Measurements from ENCODE around the gene SCLT1.
"Not testable (repeated sequence)": the region's sequence is repeated elsewhere in the genome, so short reads cannot be mapped to it uniquely, and the experiment has no call there.

The SCLT1 gene

DNA sequence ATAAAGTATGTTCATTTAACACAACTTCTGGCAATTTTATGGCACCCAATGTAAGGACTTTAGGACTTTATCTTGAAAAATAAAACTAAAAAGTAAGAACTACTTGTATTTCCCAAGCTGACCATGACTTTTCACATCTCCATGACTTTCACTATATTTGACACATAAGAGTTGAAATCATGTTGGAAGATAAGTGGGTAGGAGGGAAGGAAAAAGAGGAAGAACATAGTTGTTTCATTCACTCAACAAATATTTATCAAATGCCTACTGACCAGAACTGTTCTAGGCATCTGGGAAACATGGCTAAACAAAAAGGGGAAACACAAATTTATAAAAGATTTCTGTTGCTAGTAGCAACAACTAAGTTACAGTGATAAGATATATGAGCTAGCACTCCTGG lies 16.0 kb downstream of the SCLT1 start:
- in situ Hi-C loops (cut with MboI; ENCODE audit: low sequenced_read_pairs), result no loop called here

DNA sequence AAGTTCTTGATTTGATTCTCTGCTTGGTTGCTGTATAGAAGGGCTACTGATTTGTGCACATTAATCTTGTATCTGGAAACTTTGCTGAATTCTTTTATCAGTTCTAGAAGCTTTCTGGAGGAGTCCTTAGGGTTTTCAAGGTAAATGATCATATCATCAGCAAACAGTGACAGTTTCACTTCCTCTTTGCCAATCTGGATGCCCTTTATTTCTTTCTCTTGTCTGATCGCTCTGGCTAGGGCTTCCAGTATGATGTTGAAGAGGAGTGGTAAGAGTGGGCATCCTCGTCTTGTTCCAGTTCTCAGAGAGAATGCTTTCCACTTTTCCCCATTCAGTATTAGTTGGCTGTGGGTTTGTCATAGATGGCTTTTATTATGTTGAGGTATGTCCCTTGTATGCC lies 23.8 kb downstream of the SCLT1 start:
- in situ Hi-C loops (cut with MboI; ENCODE audit: low sequenced_read_pairs), result not testable (repeated sequence)

DNA sequence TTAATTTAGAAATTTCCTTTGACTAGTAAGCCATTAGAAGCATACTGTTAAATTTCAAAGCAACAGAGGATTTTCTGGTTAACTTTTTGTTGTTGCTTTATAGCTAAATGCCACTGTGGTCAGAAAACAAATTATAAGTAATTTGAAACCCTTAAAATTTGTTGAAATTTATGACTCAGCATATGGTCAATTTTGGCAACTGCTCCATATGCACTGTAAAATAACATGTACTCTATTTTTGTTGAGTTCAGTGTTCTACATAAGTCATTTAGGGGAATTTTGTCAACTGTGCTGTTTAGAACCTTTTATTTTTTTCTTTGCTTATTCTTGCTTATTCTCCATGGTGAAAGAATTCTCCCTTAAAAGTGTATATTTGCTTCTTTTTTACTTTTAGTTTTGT lies 28.6 kb downstream of the SCLT1 start:
- in situ Hi-C loops (cut with MboI; ENCODE audit: low sequenced_read_pairs), result no loop called here

DNA sequence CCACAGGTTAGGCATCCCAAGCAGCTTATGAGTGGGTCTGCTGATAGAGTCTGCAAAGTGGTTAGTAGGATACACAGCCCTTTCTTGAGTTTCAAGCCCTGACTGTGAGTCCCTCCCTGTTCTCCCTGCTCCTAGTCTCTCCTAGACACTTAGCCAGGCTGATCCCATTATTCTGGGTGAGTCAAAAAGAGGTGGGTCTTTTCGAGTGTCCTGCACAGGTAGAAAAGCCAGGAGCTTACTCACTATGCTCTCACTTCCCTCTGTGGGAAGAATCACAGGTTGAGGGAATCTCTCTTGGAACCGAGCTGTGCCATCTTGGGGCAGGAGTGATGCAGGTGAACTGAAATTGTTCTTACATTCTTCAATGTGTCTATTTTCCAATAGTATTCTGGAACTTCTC lies 29.7 kb downstream of the SCLT1 start:
- in situ Hi-C loops (cut with MboI; ENCODE audit: low sequenced_read_pairs), result no loop called here

DNA sequence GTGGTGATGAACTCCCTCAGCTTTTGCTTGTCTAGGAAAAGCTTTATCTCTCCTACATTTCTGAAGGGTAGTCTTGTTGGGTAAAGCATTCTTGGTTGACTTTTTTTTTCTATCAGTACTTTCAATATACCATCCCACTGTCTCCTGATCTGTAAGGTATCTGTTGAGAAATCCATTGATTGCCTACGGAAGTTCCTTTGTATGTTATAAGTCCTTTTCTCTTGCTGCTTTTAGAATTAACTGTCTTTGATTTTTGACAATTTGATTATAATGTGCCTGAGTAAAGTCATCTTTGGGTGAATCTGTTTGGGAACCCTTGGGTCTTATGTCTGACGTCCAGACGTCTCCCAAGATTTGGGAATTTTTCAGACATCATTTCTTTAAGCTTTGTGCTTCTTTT lies 30.8 kb downstream of the SCLT1 start:
- in situ Hi-C loops (cut with MboI; ENCODE audit: low sequenced_read_pairs), result no loop called here

DNA sequence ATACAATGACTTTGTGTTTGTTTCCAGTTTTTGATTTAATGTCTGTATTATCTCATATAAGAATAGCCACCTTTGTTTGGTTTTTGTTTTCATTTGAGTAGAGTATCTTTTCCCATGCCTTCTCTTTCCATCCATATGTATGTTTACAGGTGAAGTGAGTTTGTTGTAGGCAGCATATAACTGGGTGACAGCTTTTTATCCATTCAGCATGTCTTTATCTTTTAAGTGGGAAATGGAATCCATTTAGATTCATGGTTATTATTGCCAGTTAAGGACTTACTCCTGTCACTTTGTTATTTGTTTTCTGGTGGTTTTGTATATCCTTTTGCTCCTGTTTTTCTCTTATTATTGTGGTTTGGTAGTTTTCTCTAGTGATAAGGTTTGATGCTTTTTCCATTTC lies 34.3 kb downstream of the SCLT1 start:
- in situ Hi-C loops (cut with MboI; ENCODE audit: low sequenced_read_pairs), result no loop called here

DNA sequence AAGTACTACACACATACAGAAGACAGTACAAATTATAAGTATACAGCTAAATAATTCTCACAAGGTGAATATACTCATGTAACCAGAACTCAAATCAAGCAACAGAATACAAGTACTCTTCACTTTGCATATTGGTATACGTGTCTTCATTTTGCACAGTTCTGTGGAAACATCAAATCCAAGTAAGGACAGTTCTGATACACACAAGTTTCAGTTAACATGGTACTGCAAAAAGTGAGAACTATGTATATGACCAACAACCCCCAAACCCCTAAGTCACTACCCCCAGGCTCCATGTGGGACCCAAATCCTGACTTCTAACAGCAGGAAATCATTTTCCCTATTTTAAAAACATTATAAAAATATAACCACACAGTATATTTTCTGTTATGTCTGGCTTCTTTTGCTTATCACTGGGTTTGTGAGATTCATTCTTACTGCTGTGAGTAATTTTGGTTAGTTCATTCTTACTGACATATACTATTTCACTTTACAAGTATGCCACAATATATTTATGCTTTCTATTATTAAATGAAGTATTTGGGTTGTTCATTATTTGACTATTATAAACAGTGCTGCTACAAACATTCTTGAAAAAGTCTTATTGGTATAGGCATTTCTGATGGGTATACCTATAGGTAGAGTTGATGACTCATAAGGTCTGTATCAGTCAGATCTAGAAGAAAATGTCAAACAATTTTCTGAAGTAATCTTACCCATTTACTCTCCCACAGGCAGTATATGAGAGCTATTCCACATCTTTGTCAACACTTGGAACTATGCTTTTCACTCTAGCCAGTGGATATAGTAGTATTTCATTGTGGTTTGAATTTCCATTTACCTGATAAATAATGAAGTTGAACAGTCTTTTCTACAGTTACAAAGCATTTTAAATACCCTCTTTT lies 47.0 kb downstream of the SCLT1 start:
- in situ Hi-C loops (cut with MboI; ENCODE audit: low sequenced_read_pairs), result no loop called here

DNA sequence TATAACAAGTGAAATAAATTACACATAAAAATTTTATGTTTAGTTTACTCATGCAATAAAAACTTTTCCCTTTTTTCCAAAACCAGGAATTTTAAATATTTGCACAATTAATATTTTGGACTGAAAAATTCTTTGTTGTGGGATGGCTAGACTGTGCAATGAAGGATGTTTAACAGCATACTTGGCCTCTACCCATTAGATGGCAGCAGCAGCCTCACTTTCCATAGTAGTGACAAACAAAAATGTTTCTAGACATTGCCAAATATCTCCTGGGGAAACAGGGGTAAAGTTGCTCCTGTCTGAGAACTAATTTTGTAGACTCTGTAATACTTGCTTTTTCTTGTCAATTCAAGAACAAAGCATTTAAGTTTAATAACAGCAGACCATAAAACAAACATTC lies 49.8 kb downstream of the SCLT1 start:
- in situ Hi-C loops (cut with MboI; ENCODE audit: low sequenced_read_pairs), result no loop called here

DNA sequence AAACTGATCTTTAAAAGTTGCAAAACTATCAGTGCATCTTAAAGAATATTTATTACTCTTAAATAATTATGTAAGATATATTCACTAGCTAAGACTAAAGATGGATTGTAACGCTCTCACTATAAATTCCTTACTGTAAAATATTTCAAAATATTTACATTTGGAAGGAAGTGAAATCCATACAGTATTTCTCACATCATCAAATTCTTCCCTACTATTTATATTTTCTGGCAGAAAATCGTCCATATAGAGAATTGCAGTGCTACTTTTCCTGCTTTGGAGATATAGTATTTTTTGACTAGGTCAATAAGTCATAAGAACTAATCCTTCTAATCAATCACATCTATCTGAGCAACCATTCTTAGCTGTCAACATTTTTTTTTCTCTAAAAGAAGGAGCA lies 52.9 kb downstream of the SCLT1 start:
- in situ Hi-C loops (cut with MboI; ENCODE audit: low sequenced_read_pairs), result no loop called here

DNA sequence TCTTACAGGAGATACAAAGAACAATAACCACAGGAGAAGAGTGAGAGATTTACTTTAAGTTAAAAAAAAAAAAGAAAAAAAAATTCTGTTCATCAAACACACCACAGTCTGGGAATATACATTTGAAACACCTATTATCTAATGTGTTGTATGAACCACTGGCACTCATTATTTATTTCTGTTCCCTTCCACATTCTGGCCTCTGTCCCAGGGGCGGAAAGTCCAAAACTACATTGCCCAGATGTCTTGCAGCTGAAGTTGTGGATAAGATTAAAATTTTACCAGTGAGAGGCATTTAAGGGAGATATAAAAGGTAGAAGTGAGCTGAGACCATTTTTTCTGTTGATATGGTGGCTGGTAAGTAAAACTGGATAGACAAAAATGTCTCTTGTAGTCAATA lies 56.2 kb downstream of the SCLT1 start:
- in situ Hi-C loops (cut with MboI; ENCODE audit: low sequenced_read_pairs), result no loop called here

DNA sequence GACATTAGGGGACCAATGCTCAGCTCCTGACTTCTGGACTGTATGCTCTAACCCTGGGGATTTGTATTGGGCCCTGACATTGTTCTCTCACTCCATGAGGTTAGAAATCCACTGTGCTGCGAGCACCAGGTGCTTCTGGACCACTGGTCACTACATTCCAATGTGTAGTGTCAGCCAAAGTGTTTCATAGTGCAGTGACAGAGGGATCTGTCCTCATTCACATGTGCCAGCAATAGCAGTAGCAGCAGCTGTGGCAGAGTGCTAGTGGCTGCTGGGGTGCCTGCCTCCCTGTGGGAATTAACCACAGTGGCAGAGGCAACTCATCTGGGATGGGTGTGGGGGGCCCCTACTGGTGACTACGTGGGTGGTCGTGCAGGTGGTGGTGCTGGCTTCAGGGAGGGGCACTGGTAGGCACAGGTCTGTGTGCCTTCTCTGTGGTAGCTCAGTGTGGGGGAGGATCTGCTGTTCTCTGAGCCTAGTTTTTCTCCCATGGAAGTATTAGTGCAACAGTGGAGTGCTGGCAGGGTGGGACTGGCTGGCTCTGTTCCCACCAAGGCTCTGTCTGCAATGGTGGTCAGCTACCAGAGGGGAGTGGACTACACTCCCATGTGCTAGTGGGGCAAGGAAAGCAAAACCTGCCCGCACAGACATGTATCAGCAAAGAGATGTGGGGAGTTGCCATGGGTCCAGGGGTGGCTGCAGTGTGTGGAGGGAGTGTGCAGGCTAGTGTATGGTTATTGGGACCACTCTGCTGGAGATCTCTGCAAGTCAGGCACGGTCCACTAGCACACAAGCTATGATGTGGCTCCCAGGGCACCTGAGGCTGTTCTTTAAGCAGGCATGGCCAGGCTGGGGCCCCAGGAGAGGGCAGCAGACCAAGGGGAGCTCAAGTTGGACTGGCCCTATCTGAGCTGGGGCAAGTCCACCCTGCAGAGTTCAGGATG lies 78.5 kb downstream of the SCLT1 start:
- in situ Hi-C loops (cut with MboI; ENCODE audit: low sequenced_read_pairs), result no loop called here

DNA sequence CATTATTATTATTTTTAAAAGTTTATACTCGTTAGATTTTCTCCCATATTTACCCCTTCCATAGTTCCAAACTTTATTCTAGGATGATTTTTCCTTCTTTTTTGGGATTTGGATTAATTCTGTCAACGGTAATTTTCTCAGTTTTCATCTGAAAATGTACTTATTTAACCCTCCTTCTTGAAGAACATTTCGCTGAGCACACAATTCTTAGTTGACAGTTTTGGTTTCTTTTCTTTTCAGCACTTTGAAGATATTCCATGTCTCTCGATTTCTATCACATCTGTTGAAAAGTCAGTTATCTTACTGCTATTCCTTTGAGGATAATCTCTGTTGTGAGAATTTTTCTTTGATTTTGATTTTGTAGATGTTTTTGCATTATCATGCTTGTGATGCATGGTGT lies 85.2 kb downstream of the SCLT1 start:
- in situ Hi-C loops (cut with MboI; ENCODE audit: low sequenced_read_pairs), result no loop called here

DNA sequence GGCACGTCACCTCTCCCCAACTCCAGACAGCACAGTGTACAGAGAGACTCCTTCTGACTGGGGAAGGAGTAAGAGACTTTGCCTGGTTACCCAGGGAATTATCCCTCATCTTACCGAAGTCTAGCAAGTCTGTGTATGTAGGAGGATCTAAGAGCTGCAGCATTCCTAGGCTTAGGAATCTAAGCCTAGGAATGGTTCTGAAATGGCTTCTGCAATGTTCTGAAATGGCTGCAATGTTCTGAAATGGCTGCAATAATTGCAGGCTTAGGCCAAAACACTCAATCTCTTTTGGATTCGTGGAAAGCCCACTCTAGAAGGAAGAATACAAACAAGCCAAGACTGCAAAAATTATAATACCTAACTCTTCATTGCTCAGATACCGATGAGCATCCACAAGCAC lies 106.4 kb downstream of the SCLT1 start:
- in situ Hi-C loops (cut with MboI; ENCODE audit: low sequenced_read_pairs), result no loop called here

DNA sequence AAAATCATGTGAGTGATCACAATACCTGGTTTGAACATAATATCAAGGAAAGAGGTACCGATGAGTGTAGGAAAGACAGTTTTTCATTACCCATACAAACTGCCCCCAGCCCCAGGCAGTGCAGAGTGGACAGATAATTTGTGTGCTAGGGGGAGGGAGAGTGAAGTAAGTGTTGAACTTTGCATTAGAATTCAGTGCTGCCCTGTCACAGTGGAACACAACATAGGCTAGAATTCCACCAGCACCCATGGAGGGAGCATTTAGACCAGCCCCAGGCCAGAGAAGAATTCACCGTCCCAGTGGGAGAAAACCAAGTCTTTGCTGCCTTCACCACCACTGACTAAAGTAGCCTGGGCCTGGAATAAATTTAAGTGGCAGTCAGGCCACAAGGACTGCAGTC lies 107.3 kb downstream of the SCLT1 start:
- in situ Hi-C loops (cut with MboI; ENCODE audit: low sequenced_read_pairs), result no loop called here

DNA sequence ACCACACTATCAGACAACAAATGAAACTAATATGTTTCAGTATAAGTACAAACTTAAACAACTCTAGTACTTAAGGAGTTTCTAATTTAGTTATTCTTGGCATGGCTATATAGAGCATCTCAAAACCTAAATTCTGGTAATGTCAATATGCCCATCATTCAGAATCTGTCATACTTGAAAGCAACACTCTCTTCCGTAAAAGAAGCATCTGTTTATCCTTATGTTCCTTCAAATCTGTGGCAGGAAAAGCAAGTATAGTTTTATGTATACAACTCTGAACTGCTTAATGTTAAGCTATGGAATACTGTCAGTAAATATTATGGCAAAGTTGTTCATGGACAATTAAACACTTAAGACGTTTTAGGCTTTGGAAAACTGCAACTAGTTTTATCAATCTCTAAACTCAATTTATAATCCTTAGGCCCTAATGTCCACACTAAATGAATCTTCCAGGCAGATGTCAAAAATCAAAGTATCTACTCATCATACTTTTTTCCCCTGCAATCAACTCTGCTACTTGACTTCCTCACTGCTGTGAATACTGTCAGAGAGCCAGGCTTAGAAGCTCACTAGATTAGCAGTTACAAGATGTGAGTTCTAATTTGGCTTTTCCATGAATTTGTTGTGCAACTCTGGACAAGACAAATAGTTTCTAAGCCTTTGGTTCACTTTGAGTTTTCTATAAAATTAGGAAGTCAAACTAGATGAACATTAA lies 109.4 kb downstream of the SCLT1 start:
- in situ Hi-C loops (cut with MboI; ENCODE audit: low sequenced_read_pairs), result no loop called here

DNA sequence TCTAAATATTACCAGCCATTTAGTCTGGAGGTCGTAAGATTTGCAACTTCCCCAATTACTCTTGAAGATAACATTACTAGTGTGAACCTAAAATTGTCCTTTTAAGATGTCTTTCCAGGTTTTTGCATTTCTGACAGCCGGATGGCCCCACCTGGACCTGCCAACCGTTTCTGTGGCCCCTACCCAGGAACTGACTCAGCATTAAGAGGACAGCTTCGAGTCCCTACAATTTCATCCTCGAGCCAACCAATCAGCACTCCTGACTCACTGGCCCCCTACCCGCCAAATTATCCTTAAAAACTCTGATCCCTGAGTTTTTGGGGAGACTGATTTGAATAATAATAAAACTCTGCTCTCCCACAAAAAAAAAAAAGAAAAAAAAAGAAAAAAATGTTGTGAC lies 112.0 kb downstream of the SCLT1 start:
- in situ Hi-C loops (cut with MboI; ENCODE audit: low sequenced_read_pairs), result no loop called here

DNA sequence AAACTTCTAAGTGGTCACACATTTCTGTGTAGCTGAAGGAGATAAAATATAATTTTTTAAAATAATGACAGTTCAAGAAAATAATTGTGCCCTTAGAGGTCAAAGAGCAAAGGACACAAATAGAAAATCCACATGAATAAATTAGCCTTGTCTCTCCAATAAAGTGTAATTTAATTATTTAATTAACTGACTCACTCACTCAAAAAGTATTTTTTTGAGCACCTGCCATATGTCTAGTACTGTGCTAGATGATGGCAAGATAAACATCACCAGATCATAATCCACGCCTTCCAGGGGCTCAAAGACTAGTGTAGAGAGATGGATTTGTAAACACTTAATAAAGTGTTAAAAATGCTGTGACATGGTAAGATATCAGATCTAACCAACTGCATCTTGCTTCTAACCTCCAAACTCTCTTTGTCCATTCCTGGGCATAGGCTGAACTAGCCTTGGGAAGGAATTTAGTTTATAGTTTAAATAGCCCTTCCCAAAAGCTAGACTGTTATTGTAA lies 112.5 kb downstream of the SCLT1 start:
- in situ Hi-C loops (cut with MboI; ENCODE audit: low sequenced_read_pairs), result no loop called here

DNA sequence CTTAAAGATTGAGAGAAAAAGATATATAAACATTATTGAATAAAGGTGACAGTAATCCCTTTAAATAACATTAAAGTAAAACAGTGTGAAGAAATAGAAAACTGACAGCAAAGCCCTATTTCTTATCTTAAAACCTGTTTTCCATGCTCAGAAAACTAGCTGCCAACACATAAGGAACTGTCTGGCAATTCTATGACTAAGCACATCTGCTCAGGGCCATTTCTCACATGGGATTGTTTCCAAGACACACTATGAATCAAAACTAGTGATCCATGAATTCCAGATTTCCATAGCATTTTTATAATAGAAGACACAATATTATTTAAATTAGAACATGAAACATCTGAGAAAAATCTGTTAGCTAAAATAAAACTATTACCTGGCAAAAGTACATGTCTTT lies 113.4 kb downstream of the SCLT1 start:
- in situ Hi-C loops (cut with MboI; ENCODE audit: low sequenced_read_pairs), result no loop called here

DNA sequence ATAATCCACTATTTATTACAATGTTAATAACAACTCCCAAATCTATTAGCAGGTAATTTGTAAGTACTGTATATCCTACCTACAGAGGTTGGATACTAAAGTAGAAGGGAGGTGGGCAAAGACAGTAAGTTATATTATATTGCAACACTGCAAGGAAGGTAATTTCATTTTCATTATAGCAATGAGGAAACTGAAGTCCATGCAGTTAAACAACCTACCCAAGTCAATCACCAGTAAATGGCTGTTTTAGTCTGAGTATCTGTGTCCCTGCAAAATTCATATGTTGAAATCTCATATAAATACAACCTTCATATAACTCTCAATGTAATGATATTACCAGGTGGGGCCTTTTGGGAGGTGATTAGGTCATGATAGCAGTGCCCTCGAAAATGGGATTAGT lies 114.4 kb downstream of the SCLT1 start:
- in situ Hi-C loops (cut with MboI; ENCODE audit: low sequenced_read_pairs), result no loop called here

DNA sequence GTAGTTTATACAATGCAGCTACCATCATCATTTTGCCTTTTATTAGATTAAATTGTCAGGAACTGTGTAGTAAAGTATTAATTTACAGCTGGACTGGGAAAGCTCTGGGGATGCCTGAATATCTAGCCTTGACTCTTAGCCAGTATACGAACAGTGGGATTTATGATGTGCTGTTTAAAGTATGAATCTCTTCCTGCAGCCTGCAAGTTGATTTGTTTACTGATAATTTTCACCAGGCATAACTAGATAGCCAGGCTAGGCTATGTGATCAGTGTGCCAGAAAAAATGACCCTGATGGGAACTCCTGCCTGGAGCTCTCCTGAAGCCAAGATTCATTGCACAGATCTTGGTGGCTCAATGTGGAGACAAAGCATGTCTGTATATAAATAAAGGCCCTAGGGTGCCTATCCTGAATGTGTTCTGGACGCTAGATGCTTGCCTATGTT lies 119.2 kb downstream of the SCLT1 start:
- in situ Hi-C loops (cut with MboI; ENCODE audit: low sequenced_read_pairs), result no loop called here

DNA sequence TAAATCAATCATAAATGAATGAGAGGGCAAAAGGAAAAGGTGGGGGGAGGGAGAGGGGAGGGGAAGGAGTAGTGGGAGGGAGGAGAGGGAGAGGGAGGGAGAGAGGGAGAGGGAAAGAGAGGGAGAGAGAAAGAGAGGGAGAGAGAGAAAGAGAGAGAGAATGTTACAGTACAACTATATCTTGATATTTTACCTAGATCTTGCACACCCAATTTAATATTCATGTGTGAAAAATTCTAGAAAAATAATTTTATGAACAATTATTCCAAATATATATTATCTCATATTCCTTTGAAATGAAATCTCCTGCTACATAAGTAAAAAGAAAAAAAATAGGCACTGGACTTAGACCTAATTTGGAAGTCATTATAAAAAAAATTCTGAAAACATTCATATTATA lies 120.0 kb downstream of the SCLT1 start:
- in situ Hi-C loops (cut with MboI; ENCODE audit: low sequenced_read_pairs), result no loop called here
